HEK293T (cell line): ENCODE results near the gene MED16.

Experiments used
- FOXM1 ChIP-seq: fragments of 450-650 bp; IDR thresholded peaks from 2 replicates; pipeline ENCODE4 v1.6.1; 2017; ENCODE audit warnings: mild to moderate bottlenecking, borderline replicate concordance
- NFRKB ChIP-seq: fragments of 450-650 bp; IDR thresholded peaks from 2 replicates; pipeline ENCODE4 v1.6.1; 2016; ENCODE audit warnings: mild to moderate bottlenecking, moderate library complexity
- SP1 ChIP-seq: fragments of 450-650 bp; IDR thresholded peaks from 2 replicates; pipeline ENCODE4 v1.6.1; 2017
- TF ChIP-seq, protein P1 (sequence below): fragments of 450-650 bp; IDR thresholded peaks from 2 replicates; pipeline ENCODE4 v1.6.1; 2016

DNA sequence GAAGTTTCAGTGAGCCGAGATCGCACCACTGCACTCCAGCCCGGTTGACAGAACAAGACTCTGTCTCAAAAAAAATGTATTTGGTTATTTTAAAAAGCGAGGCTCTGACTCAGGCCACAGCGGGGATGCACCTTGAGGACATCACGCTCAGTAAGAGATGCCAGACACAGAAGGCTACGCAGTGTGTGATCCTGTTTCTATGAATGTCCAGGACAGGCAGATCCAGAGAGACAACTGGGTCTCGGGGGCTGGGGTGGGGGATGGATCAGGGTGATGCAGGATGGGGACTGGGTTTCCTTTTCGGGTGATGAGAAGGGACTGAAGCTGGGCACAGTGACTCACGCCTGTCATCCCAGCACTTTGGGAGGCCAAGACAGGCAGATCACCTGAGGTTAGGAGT is 5.4 kb downstream of the MED16 start:
- TF ChIP-seq, protein P1, sequence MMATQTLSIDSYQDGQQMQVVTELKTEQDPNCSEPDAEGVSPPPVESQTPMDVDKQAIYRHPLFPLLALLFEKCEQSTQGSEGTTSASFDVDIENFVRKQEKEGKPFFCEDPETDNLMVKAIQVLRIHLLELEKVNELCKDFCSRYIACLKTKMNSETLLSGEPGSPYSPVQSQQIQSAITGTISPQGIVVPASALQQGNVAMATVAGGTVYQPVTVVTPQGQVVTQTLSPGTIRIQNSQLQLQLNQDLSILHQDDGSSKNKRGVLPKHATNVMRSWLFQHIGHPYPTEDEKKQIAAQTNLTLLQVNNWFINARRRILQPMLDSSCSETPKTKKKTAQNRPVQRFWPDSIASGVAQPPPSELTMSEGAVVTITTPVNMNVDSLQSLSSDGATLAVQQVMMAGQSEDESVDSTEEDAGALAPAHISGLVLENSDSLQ, result no peak
- TF ChIP-seq FOXM1 (no peak), NFRKB (no peak), SP1 (no peak)
